ENCODE data around the gene RPS2.
"Not testable (repeated sequence)": the region's sequence is repeated elsewhere in the genome, so short reads cannot be mapped to it uniquely, and the experiment has no call there.

The RPS2 gene

DNA sequence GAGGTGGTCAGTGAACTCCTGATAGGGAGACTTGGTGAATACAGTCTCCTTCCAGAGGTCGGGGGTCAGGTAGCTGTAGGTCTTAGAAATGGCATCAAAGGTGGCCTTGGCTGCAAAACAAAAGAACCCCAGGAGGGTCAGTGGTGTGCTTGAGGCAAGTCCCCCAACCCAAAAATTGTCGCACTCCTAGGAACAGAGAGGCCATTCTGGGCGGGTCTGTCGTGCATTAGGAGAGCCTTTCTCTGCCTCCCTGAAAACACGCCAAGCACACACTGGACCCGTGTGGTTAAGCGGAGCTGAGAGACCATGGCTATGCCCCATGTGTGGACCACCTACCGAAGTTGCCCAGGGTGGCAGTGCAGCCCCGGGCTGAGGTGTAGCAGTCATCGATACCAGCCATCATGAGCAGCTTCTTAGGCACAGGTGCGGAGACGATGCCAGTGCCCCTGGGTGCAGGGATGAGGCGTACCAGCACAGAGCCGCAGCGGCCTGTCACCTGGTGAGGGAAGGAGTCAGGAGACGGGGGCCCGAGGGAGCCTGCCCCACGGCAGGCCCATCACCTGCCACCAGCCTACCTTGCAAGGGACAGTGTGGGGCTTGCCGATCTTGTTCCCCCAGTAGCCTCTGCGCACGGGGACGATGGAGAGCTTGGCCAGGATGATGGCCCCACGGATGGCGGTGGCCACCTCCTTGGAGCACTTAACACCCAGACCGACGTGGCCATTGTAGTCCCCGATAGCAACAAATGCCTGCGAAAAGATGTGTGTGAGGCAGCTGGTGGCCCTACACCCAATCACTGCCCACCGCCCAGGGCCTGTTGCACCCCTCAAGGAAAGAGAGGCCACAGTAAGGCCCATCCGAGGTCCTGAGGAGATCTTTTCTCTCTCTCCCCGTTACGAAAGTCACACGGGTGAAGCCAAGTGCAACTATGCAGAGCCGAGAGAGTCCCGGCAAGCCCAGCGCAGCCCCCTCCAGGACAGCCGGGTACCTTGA, 2.2 kb downstream of the RPS2 start:
- DNase-seq: not testable (repeated sequence)

DNA sequence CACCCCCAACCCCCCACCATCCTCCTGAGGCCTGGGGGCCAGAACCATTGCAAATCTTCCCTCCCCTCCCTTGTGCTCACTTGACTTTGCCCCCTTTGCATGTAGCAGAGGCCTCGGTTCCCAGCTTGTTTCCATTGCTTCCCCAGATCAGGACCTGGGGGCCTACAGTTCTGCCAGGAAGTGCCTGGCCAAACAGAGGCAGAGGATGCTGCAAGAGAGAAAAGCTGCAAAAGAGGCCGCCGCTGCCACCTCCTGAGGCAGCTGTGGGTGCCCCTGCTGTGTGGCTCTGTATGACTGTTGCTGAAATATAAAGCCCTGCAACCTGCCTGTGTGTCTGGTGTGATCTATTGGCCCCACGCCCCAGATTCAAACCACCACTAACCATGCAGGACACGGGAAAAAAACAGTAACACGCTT, 3.0 kb downstream of the RPS2 start:
- DNase-seq: no peak

DNA sequence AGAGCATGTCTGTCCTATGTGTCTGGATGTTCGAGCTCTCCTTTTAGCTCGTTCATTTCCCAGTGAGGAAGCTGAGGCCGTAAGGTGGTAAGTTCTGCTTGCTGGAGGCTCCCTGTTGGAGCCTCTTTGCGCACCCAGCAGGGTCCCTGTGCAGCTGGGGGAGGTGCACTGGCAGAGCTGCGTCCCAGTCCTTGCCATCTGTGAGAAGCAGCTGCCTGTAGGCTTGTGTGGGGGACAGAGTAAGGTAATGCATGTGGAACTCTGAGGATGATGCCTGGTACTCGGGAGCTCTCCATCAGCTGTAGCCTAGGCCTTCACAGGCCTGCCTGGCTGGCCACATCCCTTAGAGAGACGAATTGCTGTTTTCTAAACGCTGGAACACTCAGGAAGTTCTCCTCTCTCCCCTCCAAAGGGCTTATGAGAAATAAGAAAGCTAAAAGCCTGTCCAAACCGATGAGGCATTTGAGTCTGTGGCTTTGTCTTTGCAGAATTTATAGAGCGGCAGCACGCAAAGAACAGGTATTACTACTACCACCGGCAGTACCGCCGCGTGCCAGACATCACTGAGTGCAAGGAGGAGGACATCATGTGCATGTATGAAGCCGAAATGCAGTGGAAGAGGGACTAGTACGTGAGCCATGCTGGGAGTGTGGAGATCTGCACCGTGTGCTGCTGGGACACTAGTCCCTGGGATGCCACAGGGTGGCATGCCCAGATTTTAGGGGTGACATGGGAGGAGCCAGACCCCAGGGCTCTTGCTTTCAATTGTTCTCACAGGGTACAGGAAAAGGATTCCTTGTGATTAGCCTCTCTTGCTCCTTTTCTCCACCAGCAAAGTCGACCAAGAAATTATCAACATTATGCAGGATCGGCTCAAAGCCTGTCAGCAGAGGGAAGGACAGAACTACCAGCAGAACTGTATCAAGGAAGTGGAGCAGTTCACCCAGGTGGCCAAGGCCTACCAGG, 3.7 kb downstream of the RPS2 start:
- DNase-seq: no peak

DNA sequence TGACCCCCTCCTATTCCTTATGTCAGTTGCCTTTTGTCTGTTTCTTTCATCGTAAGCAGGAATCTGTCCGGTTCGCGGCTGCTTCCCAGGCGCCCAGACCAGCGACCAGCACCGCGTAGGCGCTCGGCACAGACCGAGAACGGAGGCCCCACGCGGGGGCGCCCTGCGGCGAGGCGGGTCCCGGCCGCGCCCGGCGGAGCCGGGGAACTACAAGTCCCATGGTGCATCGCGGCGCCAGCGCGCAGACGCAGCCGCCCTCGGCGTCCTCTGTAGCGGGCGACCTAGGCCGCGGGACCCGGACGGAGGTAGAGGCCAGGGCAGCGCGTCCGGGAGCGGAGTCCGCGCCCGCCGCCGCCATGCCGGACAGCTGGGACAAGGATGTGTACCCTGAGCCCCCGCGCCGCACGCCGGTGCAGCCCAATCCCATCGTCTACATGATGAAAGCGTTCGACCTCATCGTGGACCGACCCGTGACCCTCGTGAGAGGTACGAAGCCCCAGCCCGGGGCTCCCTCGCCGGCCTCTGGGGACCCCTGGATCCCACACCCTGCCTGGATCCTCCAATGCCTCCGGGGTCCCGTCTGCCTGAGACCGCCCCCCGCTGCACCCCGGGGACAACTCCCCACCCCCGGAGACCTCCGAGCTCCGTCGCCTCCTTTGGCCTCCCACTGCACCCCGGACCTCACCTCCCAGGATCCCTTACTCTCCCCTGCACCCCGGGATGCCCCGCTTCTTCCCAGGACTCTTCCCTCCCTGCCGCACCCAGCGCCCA, 5.2 kb downstream of the RPS2 start, which contains the start of gene NDUFB10:
Gene NDUFB10 (plus strand): TSS at position 270 of the 771 bp plus-strand sequence. CDS start 87 bp downstream, at position 357.
- DNase-seq: peak; percentile 85 to 87

DNA sequence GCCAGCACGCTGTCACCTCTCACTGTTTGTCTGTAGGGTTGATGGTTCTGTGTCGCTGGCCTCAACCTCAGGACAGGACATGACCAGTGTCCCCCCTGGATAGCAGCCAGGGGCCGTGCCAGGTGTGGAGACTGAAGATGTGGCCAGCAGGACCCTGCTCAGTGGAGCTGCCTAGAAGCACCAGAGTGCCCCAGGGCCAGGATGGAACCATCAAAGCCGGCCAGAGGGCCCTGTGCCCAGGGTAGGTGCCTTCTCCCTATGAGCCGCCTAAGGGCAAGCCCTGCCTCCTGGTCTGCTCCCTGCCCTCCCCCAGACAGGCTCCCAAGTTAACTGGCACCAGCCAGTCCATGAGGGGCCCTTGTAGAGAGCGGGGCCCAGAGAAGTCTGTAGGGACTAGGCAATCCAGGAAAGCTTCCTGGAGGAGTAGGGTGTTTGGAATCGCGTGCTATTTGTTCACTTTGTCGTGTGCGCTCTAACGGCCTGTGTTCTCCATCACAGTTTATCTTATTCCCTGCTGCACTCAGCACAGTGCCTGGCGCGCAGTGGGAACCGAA, 5.8 kb downstream of the RPS2 start:
- DNase-seq: no peak

DNA sequence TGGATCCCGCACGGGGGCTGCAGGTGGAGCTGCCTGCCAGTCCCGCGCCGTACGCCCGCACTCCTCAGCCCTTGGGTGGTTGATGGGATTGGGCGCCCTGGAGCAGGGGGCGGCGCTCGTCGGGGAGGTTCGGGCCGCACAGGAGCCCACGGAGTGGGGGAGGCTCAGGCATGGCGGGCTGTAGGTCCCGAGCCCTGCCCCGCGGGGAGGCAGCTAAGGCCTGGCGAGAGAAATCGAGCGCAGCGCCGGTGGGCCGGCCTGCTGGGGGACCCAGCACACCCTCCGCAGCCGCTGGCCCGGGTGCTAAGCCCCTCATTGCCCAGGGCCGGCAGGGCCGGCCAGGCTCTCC, 6.5 kb downstream of the RPS2 start:
- DNase-seq: not testable (repeated sequence)

DNA sequence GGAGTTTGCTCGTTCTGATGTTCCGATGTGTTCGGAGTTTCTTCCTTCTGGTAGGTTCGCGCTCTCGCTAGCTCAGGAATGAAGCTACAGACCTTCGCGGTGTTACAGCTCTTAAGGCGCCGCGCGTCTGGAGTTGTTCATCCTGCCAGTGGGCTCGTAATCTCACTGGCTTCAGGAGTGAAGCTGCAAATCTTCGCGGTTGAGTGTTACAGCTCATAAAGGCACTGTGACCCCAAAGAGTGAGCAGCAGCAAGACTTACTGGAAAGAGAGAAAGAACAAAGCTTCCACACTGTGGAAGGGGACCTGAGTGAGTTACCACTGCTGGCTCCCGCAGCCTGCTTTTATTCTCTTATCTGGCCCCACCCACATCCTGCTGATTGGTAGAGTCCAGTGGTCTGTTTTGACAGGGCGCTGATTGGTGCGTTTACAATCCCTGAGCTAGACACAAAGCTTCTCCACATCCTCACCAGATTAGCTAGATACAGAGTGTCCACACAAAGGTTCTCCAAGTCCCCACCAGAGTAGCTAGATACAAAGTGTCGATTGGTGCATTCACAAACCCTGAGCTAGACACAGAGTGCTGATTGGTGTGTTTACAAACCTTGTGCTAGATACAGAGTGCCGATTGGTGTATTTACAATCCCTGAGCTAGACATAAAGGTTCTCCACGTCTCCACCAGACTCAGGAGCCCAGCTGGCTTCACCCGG, 7.0 kb downstream of the RPS2 start:
- not testable (repeated sequence) for DNase-seq

DNA sequence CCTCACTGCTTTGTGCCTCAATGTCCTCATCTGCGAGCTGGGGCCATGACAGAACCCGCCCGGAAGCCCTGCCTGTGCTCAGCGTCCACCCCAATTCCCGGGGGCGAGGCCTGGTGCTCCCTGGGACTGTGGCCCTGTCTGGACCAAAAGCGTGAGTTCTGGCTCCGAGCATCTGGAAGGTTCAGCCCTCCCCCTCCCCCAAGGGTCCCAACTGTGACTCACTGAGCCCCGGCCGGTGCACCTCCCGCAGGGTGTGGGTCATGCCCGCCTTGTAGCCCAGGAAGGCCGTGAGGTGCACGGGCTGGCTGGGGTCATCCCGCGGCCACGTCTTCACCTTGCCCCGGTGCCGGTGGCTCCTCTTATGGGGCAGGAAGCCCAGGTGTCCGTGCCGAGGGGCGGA, 10.9 kb downstream of the RPS2 start:
- no peak for DNase-seq

DNA sequence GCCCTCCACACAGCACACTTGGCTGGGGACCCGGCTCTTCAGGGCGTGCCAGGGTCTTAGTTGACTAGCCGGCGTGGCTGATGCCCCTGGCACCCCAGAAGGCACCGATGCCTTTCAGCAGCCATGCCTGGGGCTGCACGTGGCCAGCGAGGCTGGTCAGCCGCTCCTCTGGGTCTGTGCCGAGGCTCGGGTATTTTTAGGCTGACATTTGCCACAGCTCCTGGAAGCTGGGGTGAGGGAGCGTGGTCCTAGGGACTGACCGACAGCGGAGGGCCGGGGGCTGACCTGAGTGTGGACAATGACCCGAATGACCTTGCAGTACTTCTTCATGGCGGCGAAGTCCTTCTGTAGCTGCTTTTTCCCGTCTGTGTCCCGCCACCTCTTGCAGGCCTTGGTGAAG, 14.1 kb downstream of the RPS2 start:
- DNase-seq: no peak

DNA sequence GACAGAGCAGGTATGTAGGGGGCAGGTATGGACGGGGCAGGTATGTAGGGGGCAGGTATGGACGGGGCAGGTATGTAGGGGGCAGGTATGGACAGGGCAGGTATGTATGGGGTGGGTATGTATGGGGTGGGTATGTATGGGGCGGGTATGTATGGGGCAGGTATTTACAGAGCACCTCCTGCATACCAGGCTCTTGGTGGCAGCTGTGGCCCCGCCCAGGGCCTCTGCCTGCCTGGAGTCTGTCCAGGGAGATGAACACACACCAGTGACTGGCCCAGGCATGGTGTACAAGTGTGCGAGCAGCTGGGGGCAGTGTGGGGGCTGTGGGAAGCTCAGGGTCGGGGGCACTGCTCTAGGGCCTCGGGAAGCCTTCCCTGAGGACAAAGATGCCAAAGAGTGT, 14.6 kb downstream of the RPS2 start:
- DNase-seq: no peak

DNA sequence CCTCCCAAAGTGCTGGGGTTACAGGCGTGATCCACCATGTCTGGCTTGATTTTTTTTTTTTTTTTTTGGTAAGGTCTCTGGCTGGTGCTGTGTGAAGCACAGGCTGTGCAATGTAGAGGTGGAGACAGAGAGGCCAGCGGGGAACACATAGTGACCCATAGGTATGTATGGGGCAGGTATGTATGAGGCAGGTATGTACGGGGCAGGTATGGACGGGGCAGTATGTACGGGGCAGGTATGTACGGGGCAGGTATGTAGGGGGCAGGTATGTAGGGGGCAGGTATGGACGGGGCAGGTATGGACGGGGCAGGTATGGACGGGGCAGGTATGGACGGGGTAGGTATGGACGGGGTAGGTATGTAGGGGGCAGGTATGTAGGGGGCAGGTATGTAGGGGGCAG, 15.1 kb downstream of the RPS2 start:
- no peak for DNase-seq

DNA sequence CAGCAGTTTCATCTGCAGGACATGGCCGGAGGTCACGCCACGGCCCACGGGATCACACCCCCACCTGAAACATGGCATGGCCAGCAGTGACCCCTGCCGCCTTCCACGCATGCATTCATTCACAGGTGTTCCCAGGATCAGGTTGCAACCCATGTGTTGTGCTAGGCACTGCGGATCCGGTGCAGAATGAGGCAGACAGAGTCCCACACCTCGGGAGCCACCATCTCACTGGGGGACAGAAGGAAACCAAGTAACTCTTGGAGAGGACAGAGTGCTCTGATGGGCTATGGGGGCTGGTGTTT, 17.3 kb downstream of the RPS2 start:
- no peak for DNase-seq

DNA sequence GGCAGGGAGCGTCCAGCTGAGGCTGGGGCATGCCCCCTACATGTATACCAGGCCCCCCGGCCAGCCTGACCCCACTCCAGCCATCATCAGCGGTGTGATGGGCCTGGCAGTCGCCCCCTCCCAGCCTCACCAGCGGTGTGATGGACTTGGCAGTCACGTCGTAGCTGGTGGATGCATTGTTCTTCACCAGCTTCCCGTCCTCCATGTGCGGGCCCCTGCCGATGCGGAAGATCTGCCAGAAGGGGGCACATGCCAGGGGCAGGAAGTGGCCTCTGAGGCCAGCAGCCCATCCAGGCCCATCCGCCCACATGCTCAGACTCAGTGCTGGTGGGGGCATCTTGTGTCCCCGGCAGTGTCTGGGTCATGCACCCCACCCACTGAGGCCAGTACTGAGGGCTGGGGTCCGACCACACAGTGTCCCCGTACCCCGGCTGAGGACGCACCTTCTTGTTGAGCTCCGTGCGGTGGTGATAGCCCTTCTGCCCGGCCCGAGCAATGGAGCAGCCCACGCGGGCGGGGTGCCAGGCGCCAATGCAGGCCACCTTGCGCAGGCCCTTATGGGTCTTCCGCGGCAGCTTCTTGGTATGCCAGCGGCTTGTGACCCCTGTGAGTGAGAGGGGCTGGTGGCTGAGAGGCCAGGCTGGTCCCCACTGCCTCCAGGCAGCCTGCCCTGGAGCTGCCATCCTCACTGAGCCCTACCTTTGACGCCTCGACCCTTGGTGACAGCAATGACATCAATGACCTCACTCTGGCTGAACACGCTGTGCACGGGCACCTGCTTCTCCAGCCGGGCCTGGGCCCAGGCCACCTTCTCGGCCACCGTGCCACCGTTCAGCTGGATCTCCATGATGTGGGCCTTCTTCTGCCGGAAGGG, 17.9 kb downstream of the RPS2 start:
- no peak for DNase-seq

DNA sequence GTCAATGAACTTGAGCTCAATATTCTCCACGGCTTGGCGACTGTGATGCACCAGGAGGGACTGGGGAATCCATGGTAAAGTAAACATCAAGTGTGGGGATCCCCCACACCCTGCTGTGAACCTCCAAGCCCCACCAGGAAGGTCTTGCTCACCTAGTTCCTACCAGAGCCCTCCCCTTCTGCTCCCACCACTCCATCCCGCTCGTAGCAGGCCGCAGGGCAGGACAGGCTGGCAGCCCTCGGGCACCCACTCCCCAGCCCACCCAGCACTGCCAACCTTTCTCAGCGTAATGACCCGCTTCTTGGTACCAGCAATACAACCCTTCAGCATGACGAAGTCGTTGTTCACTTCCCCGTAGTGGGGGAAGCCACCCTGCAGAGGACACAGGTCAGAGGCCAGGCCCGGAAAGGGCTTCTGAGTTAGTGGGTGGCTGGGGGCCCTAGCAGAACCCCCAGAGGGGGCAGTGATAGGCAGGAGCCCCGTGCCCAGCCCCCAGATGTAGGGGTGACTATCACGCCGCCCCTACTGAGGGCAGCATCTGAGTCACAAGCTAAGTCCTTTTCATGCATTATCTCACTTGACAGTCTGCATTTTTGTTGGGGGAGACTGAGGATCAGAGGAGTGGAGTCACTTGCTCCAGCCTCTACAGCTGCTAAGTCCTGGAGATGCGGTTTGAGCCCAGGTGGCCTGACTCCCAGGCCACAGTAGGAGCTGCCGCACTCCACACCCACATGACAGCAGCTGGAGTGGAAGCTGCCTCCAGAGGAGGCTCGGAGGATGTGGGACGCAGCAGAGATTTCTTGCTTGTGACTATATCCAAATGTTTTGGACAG, 18.9 kb downstream of the RPS2 start:
- DNase-seq: no peak

DNA sequence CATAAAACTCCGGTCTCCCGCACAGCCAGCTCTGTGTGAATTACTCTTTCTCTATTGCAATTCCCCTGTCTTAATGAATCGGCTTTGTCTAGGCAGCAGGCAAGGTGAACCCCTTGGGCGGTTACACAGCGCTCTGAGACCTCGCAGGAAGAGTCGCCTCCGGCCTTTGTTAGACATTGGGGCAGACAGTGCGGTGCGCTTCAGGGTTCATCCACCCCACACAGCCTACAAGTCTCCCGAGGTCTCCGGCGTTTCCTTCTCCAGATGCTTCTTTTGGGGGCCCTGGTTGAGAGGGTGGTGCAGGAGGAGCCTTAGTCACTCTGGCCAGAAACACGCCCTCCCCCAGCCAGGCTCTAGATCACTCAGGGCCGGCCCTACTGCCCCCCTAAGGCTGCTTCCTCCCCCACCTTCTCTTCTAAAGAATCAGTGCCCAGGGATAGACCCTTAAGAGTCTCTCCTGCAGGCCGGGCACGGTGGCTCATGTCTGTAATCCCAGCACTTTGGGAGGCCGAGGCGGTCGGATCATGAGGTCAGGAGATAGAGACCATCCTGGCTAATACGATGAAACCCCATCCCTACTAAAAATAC, 19.9 kb downstream of the RPS2 start:
- no peak for DNase-seq

DNA sequence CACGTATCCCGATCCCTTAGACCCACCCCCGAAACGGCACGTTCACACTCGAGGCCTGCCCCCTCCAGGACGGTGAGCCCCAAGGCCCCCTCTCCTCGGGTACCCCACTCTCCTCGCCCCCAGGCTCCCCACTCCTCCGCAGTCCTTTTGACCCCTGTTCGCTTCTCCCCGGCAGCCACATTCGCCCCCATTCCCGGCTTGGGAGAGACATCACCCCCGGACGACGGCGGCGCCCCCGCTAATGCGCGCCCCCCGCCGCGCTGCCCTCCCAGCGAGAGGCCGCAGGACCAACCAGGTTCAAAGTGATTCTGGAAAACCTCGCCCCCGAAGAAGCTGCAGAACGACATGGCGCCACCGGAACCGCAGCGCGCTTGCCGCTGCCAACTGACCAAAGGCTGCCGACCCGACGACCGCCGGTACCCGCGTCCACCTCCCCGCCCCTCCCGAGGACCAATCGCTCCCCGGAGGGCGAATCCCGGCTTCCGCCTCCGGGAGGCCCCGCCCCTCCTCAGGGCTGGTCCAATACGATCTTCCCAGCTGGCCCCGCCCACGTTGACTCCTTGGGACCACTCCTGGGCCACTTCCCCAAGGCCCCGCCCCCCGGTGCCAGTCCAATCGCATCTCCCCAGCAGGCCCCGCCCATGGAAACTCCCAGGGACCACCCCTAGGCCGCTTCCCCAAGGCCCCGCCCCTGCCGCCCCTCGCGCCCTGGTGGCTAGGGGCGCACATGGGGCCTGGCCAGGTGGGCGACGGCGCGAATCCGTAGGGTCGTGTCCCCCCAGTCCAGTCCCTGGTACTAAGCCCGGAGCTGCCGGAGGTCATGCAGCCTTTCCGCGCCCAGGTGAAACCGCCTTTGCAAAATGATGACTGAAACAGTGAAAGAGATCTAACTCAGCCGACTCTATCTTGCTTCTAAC, 21.6 kb downstream of the RPS2 start, which contains the start of gene MSRB1:
Gene MSRB1 (minus strand): TSS at position 390 of the 917 bp plus-strand sequence. CDS start 43 bp downstream, at position 347.
- DNase-seq: peak; percentile 98 to 99

DNA sequence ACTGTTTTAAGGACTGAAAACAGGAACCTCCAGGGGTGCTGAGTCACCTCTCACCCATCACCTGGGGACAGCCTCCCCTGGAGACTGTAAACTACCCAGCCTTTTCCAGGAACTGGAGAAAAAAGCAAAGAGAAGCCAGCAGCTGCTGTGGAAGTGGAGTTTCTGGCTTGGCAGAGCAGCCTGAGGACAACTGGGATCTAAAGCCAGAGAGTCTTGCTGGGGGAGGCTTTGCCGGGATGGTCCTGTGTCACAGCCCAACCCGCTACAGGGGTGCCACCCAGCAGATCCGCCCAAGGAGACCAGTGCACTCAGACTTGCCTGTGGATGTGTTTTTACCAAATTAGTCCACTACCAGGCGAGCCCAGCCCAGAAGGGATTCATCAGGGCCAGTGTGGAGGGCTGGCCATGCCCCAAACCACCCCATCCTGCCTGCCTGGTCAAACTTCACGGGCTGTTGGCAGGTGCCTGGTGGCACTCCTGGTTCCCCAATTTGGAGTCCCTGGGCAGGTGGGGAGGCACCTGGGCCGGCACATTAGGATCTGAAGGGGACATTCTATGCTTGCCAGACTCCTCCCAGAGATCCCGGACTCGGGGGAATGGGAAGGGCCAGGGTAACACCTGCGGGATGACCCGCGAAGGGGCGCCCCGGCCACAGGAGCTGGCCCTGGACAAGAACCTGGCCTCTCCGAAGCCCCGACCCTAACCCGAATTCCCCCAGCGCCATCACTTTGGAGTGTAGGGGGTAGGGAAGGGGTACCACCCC, 22.4 kb downstream of the RPS2 start:
- no peak for DNase-seq

Data from activated CD4-positive, alpha-beta T cell treated with anti-CD3 and anti-CD28 coated beads, Interleukin-2, amount 50 U/mL, for 4 hours (primary cell).